NCI-H1105 (cell line): Measurements from ENCODE around the gene NR1H4.
"Not testable (repeated sequence)": the region's sequence is repeated elsewhere in the genome, so short reads cannot be mapped to it uniquely, and the experiment has no call there.

Experiments used
- DNase-seq: peaks from one replicate; lab custom pipeline; 2025; lab: John Stamatoyannopoulos, UW

Gene NR1H4

GRCh38 chr12:100473716-100474150, at the start of gene NR1H4:
Gene NR1H4 (plus strand): TSS chr12:100473866. CDS start chr12:100493324, 19,458 bp downstream.
- DNase-seq: no peak

GRCh38 chr12:100426145-100426544, 47.5 kb upstream of the NR1H4 start:
- no peak for DNase-seq

- DNase-seq: no peak
Observed at GRCh38 chr12:100427078-100427477, 46.6 kb upstream of the NR1H4 start.

GRCh38 chr12:100430251-100430650, 43.4 kb upstream of the NR1H4 start:
- DNase-seq: not testable (repeated sequence)

GRCh38 chr12:100433701-100434100, 40.0 kb upstream of the NR1H4 start:
- no peak for DNase-seq

- no peak for DNase-seq
Observed at GRCh38 chr12:100434177-100434576, 39.5 kb upstream of the NR1H4 start.

- DNase-seq: no peak
Observed at GRCh38 chr12:100435957-100436356, 37.7 kb upstream of the NR1H4 start.

GRCh38 chr12:100437038-100437841, 36.4 kb upstream of the NR1H4 start:
- DNase-seq: no peak

- no peak for DNase-seq
Observed at GRCh38 chr12:100439797-100440196, 33.9 kb upstream of the NR1H4 start.

- DNase-seq: no peak
Observed at GRCh38 chr12:100442403-100442802, 31.3 kb upstream of the NR1H4 start.

- no peak for DNase-seq
Observed at GRCh38 chr12:100443434-100443833, 30.2 kb upstream of the NR1H4 start.

GRCh38 chr12:100445081-100445481, 28.6 kb upstream of the NR1H4 start:
- no peak for DNase-seq

- DNase-seq: no peak
Observed at GRCh38 chr12:100447381-100447780, 26.3 kb upstream of the NR1H4 start.

GRCh38 chr12:100448656-100449055, 25.0 kb upstream of the NR1H4 start:
- no peak for DNase-seq

GRCh38 chr12:100450735-100451134, 22.9 kb upstream of the NR1H4 start:
- peak; percentile 28 for DNase-seq

GRCh38 chr12:100453951-100454350, 19.7 kb upstream of the NR1H4 start:
- no peak for DNase-seq

- no peak for DNase-seq
Observed at GRCh38 chr12:100455896-100456295, 17.8 kb upstream of the NR1H4 start.

GRCh38 chr12:100458191-100458590, 15.5 kb upstream of the NR1H4 start:
- DNase-seq: no peak

GRCh38 chr12:100460702-100461101, 13.0 kb upstream of the NR1H4 start:
- no peak for DNase-seq

GRCh38 chr12:100461330-100461973, 12.2 kb upstream of the NR1H4 start:
- no peak for DNase-seq

- no peak for DNase-seq
Observed at GRCh38 chr12:100463661-100464060, 10.0 kb upstream of the NR1H4 start.

- no peak for DNase-seq
Observed at GRCh38 chr12:100464529-100464928, 9.1 kb upstream of the NR1H4 start.

- DNase-seq: no peak
Observed at GRCh38 chr12:100468126-100468525, 5.5 kb upstream of the NR1H4 start.
